CD4-positive, CD25-positive, alpha-beta regulatory T cell (primary cell): ENCODE measurements around the gene OST4. TPM values are rescaled to one million over a fixed set of nuclear protein-coding genes. Genes with fewer than 3 reads are reported as not detected.

Source experiments
- ATAC-seq, 2 donors: fragments of 150-1000 bp; cut with Tn5 transposase; one replicate each; pipeline ENCODE4 v1.10.0; 2021; ENCODE audit warnings: low read depth in 2 of 2, moderate number of reproducible peaks in 2 of 2, moderate library complexity in 1 of 2
- DNase-seq, 3 donors: peaks; one replicate each; pipeline versions ENCODE4 v3.0.0 to v3.0.0-alpha.2; 2012 to 2022; ENCODE audit warnings: mixed read lengths in 1 of 3
- H3K27ac ChIP-seq: one replicate; pipeline ENCODE4 v1.7.0; 2013; ENCODE audit warnings: mild to moderate bottlenecking, low read length; ENCODE audit not compliant: insufficient read depth, poor library complexity, severe bottlenecking
- H3K27me3 ChIP-seq: one replicate; pipeline ENCODE4 v1.7.0; 2013; ENCODE audit warnings: low read length; ENCODE audit not compliant: control insufficient read depth, insufficient read depth
- H3K36me3 ChIP-seq: one replicate; pipeline ENCODE4 v1.7.0; 2013; ENCODE audit warnings: mild to moderate bottlenecking, low read length, moderate library complexity; ENCODE audit not compliant: control insufficient read depth, insufficient read depth
- H3K4me1 ChIP-seq: 2 replicates; pipeline ENCODE4 v1.7.0; 2013; ENCODE audit warnings: mild to moderate bottlenecking, low read length; ENCODE audit not compliant: insufficient read depth, control insufficient read depth, poor library complexity, severe bottlenecking
- H3K4me3 ChIP-seq: one replicate; pipeline ENCODE4 v1.7.0; 2013; ENCODE audit warnings: low read depth, mild to moderate bottlenecking, low read length, moderate library complexity
- H3K9me3 ChIP-seq, 2 experiments: 1 replicate in 1 of 2; 2 replicates in 1 of 2; pipeline ENCODE4 v1.7.0; 2013; ENCODE audit warnings: low read length in 2 of 2, mild to moderate bottlenecking in 1 of 2, moderate library complexity in 1 of 2; ENCODE audit not compliant: control insufficient read depth in 2 of 2
- H3K27ac Mint-ChIP-seq, 3 donors: one replicate each; pipeline ENCODE4 v1.8.0; 2020 to 2022; ENCODE audit warnings: mild to moderate bottlenecking in 3 of 3, mixed read lengths in 3 of 3, moderate library complexity in 2 of 3
- H3K27me3 Mint-ChIP-seq: one replicate; pipeline ENCODE4 v1.8.0; 2022; ENCODE audit warnings: mild to moderate bottlenecking, mixed read lengths
- H3K36me3 Mint-ChIP-seq: one replicate; pipeline ENCODE4 v1.8.0; 2020; ENCODE audit warnings: mixed read lengths
- H3K4me1 Mint-ChIP-seq, 4 donors: one replicate each; pipeline ENCODE4 v1.8.0; 2020 to 2022; ENCODE audit warnings: mixed read lengths in 4 of 4, mild to moderate bottlenecking in 1 of 4
- H3K4me3 Mint-ChIP-seq, 4 donors: one replicate each; pipeline ENCODE4 v1.8.0; 2020 to 2022; ENCODE audit warnings: mild to moderate bottlenecking in 4 of 4, mixed read lengths in 4 of 4, moderate library complexity in 3 of 4
- H3K9me3 Mint-ChIP-seq, 7 donors: one replicate each; pipeline ENCODE4 v1.8.0; 2020 to 2022; ENCODE audit warnings: mixed read lengths in 7 of 7, mild to moderate bottlenecking in 3 of 7, moderate library complexity in 2 of 7
- polyA plus RNA-seq, 4 donors: library from polyadenylated mRNA; unstranded; fragments of 300-500 nt; fragmentation: Illumina TruSeq; gene quantifications; one replicate each; pipeline ENCODE4 v1.2.3, GENCODE V29; 2021
- total RNA-seq: library from RNA; stranded (reverse); gene quantifications from one replicate; pipeline ENCODE4 v1.2.3, GENCODE V29; 2022

The OST4 gene
- total and polyA plus RNA-seq, 5 donors from 2014 or later, result 279 to 1,033 (median 867) TPM

DNA sequence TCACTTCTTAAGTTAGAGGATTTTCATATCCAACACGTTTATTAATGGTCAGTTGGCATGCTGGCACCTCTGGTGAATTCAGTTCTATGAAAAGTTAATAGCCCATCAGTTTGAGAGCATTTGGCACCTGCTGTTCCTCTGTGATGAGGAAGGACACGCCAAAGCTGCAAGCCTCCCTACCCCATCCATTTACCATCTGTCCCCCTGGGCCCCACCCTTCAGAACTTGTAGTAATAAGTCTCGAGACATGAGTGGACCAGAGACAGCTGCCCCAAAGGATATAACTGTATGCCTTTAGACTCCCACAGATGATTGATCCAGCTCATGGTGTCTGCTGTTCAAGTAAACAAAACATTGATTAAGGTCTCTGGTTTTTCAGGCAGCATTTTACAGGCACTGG lies 6.3 kb downstream of the OST4 start:
- H3K27me3 Mint-ChIP-seq, result no peaks in the 10 kb centered on the region
- Histone ChIP-seq H3K27ac (no peak overlapping the region), H3K27me3 (no peaks in the 10 kb centered on the region), H3K4me3 (no peak overlapping the region), H3K4me1 (peaks cover 15% of the 10 kb centered on the region), H3K36me3 (peaks cover 39% of the 10 kb centered on the region), H3K9me3 (no peaks in the 10 kb centered on the region)
- DNase-seq (no peak), ATAC-seq (no peak)
- H3K9me3 Mint-ChIP-seq, result no peaks in the 10 kb centered on the region
- peak overlapping the region in 1 of 4 donors; percentile 12 for H3K4me3 Mint-ChIP-seq
- H3K36me3 Mint-ChIP-seq, result peaks cover 36% of the 10 kb centered on the region
- no peak overlapping the region for H3K27ac Mint-ChIP-seq
- H3K4me1 Mint-ChIP-seq, result peaks cover 0 to 59% (median 37%) of the 10 kb centered on the region in 4 donors

- peaks cover 32% of the 10 kb centered on the region for H3K36me3 ChIP-seq
- H3K27ac ChIP-seq, result no peak overlapping the region
- Mint-ChIP-seq H3K27me3 (no peaks in the 10 kb centered on the region), H3K27ac (no peak overlapping the region), H3K4me1 (peaks cover 0 to 15% (median 10%) of the 10 kb centered on the region in 4 donors), H3K9me3 (no peaks in the 10 kb centered on the region), H3K4me3 (no peak overlapping the region), H3K36me3 (peaks cover 12% of the 10 kb centered on the region)
- no peaks in the 10 kb centered on the region for H3K27me3 ChIP-seq
- no peaks in the 10 kb centered on the region for H3K9me3 ChIP-seq
- H3K4me3 ChIP-seq, result no peak overlapping the region
- ATAC-seq, result no peak
- H3K4me1 ChIP-seq, result no peaks in the 10 kb centered on the region
- no peak for DNase-seq
Measured at GRCh38 chr2:27060323-27060722, 11.1 kb downstream of the OST4 start.

GRCh38 chr2:27059141-27059820 lies 12.2 kb downstream of the OST4 start:
- H3K4me3 Mint-ChIP-seq, result no peak overlapping the region

GRCh38 chr2:27058210-27058609 lies 13.2 kb downstream of the OST4 start:
- H3K9me3 ChIP-seq, result no peaks in the 10 kb centered on the region
- Mint-ChIP-seq H3K9me3 (no peaks in the 10 kb centered on the region), H3K27me3 (no peaks in the 10 kb centered on the region), H3K27ac (peak overlapping the region in 1 of 3 donors; percentile 32), H3K36me3 (peaks cover 13% of the 10 kb centered on the region), H3K4me3 (no peak overlapping the region), H3K4me1 (peaks cover 0 to 11% (median 8%) of the 10 kb centered on the region in 4 donors)
- no peak overlapping the region for H3K4me3 ChIP-seq
- peaks cover 34% of the 10 kb centered on the region for H3K36me3 ChIP-seq
- no peak overlapping the region for H3K27ac ChIP-seq
- no peaks in the 10 kb centered on the region for H3K27me3 ChIP-seq
- DNase-seq (no peak), ATAC-seq (no peak)
- H3K4me1 ChIP-seq, result no peaks in the 10 kb centered on the region

More at GRCh38 chr2:27059141-27059820, 12.2 kb downstream of the OST4 start:
- H3K27ac ChIP-seq, result no peak overlapping the region
- no peaks in the 10 kb centered on the region for H3K4me1 ChIP-seq
- Mint-ChIP-seq H3K36me3 (peaks cover 13% of the 10 kb centered on the region), H3K27me3 (no peaks in the 10 kb centered on the region), H3K4me1 (peaks cover 0 to 11% (median 10%) of the 10 kb centered on the region in 4 donors), H3K27ac (no peak overlapping the region), H3K9me3 (no peaks in the 10 kb centered on the region)
- no peaks in the 10 kb centered on the region for H3K9me3 ChIP-seq
- H3K27me3 ChIP-seq, result no peaks in the 10 kb centered on the region
- ATAC-seq (no peak), DNase-seq (no peak)
- peaks cover 32% of the 10 kb centered on the region for H3K36me3 ChIP-seq
- no peak overlapping the region for H3K4me3 ChIP-seq

GRCh38 chr2:27057184-27057583 lies 14.3 kb downstream of the OST4 start:
- no peaks in the 10 kb centered on the region for H3K9me3 ChIP-seq
- no peaks in the 10 kb centered on the region for H3K27me3 Mint-ChIP-seq
- ATAC-seq (no peak), DNase-seq (no peak)
- H3K4me1 Mint-ChIP-seq, result peaks cover 0 to 7% (median 4%) of the 10 kb centered on the region in 4 donors
- peaks cover 6% of the 10 kb centered on the region for H3K36me3 Mint-ChIP-seq
- no peaks in the 10 kb centered on the region for H3K9me3 Mint-ChIP-seq
- no peak overlapping the region for H3K27ac Mint-ChIP-seq
- no peak overlapping the region for H3K27ac ChIP-seq
- no peak overlapping the region for H3K4me3 Mint-ChIP-seq
- H3K4me1 ChIP-seq, result peaks cover 3% of the 10 kb centered on the region
- H3K4me3 ChIP-seq, result no peak overlapping the region
- H3K36me3 ChIP-seq, result peaks cover 28% of the 10 kb centered on the region
- H3K27me3 ChIP-seq, result no peaks in the 10 kb centered on the region

- Mint-ChIP-seq H3K4me1 (peaks cover 11 to 19% (median 15%) of the 10 kb centered on the region in 4 donors), H3K27ac (no peak overlapping the region), H3K4me3 (no peak overlapping the region), H3K9me3 (peaks cover 0 to 9% (median 3%) of the 10 kb centered on the region in 7 donors), H3K27me3 (peaks cover 16% of the 10 kb centered on the region), H3K36me3 (peaks cover 11% of the 10 kb centered on the region)
- ATAC-seq (no peak), DNase-seq (no peak)
- Histone ChIP-seq H3K4me3 (no peak overlapping the region), H3K27me3 (no peaks in the 10 kb centered on the region), H3K4me1 (peaks cover 9% of the 10 kb centered on the region), H3K9me3 (no peaks in the 10 kb centered on the region), H3K36me3 (peaks cover 23% of the 10 kb centered on the region), H3K27ac (no peak overlapping the region)
Measured at GRCh38 chr2:27054721-27055120, 16.7 kb downstream of the OST4 start.

DNA sequence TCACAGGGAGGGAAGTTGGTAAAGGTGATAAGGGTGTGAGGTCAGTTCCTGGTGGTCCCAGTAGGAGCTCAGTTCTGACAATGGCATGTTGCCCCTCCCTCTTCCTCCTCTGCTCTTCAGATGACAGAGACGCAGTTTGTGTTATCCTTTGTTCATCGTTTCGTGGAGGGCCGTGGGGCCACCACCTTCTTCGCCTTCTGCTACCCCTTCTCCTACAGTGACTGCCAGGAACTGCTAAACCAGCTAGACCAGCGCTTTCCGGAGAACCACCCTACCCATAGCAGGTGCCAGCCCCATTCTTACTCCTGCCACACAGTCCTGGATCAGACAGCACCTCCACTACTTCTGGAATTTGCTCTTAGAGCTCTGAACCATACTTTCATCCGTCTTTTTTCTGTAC lies 17.7 kb downstream of the OST4 start:
- H3K27me3 ChIP-seq, result no peaks in the 10 kb centered on the region
- peak overlapping the region in 2 of 4 donors; percentile 15 to 99 for H3K4me3 Mint-ChIP-seq
- H3K36me3 ChIP-seq, result peaks cover 23% of the 10 kb centered on the region
- peaks cover 11 to 25% (median 18%) of the 10 kb centered on the region in 4 donors for H3K4me1 Mint-ChIP-seq
- H3K27ac ChIP-seq, result no peak overlapping the region
- DNase-seq (no peak), ATAC-seq (no peak)
- peaks cover 0 to 9% (median 3%) of the 10 kb centered on the region in 7 donors for H3K9me3 Mint-ChIP-seq
- peaks cover 16% of the 10 kb centered on the region for H3K27me3 Mint-ChIP-seq
- H3K4me3 ChIP-seq, result no peak overlapping the region
- no peaks in the 10 kb centered on the region for H3K9me3 ChIP-seq
- peaks cover 11% of the 10 kb centered on the region for H3K36me3 Mint-ChIP-seq
- no peak overlapping the region for H3K27ac Mint-ChIP-seq
- peaks cover 14% of the 10 kb centered on the region for H3K4me1 ChIP-seq

GRCh38 chr2:27053321-27053720 lies 18.1 kb downstream of the OST4 start:
- no peak for DNase-seq
- Histone ChIP-seq H3K4me3 (no peak overlapping the region), H3K36me3 (peaks cover 23% of the 10 kb centered on the region), H3K27me3 (no peaks in the 10 kb centered on the region), H3K27ac (no peak overlapping the region), H3K4me1 (peaks cover 14% of the 10 kb centered on the region), H3K9me3 (no peaks in the 10 kb centered on the region)
- no peak for ATAC-seq
- peaks cover 11 to 25% (median 18%) of the 10 kb centered on the region in 4 donors for H3K4me1 Mint-ChIP-seq
- peaks cover 11% of the 10 kb centered on the region for H3K36me3 Mint-ChIP-seq
- peaks cover 19% of the 10 kb centered on the region for H3K27me3 Mint-ChIP-seq
- H3K9me3 Mint-ChIP-seq, result peaks cover 0 to 9% (median 3%) of the 10 kb centered on the region in 7 donors
- peak overlapping the region in 1 of 3 donors; percentile 77 for H3K27ac Mint-ChIP-seq
- peak overlapping the region; percentile 52 to 99 (median 91) for H3K4me3 Mint-ChIP-seq
